Measurements from ENCODE around the gene STK32B.
"Not testable (repeated sequence)": the region's sequence is repeated elsewhere in the genome, so short reads cannot be mapped to it uniquely, and the experiment has no call there.

STK32B gene

GRCh38 chr4:5409237-5409636 is 358.0 kb downstream of the STK32B start:
- DNase-seq = no peak

GRCh38 chr4:5409972-5410618 is 358.8 kb downstream of the STK32B start:
- no peak for DNase-seq

GRCh38 chr4:5412296-5412695 is 361.0 kb downstream of the STK32B start:
- no peak for DNase-seq

GRCh38 chr4:5412751-5413150 is 361.5 kb downstream of the STK32B start:
- DNase-seq = no peak

GRCh38 chr4:5416637-5417036 is 365.4 kb downstream of the STK32B start:
- no peak for DNase-seq

GRCh38 chr4:5420266-5420665 is 369.0 kb downstream of the STK32B start:
- DNase-seq = no peak

GRCh38 chr4:5421416-5421815 is 370.1 kb downstream of the STK32B start:
- DNase-seq = no peak

- DNase-seq = no peak
These were observed 370.9 kb downstream of the STK32B start for GRCh38 chr4:5422195-5422594.

GRCh38 chr4:5423670-5424069 is 372.4 kb downstream of the STK32B start:
- no peak for DNase-seq

GRCh38 chr4:5424211-5424610 is 372.9 kb downstream of the STK32B start:
- no peak for DNase-seq

GRCh38 chr4:5424901-5425300 is 373.6 kb downstream of the STK32B start:
- DNase-seq = no peak

- DNase-seq = no peak
These were observed 378.5 kb downstream of the STK32B start for GRCh38 chr4:5429747-5430146.

GRCh38 chr4:5433196-5433595 is 381.9 kb downstream of the STK32B start:
- no peak for DNase-seq

- DNase-seq = no peak
These were observed 383.9 kb downstream of the STK32B start for GRCh38 chr4:5435201-5435600.

GRCh38 chr4:5435823-5436222 is 384.5 kb downstream of the STK32B start:
- no peak for DNase-seq

GRCh38 chr4:5443976-5444802 is 392.9 kb downstream of the STK32B start:
- not testable (repeated sequence) for DNase-seq

GRCh38 chr4:5444918-5445517 is 393.7 kb downstream of the STK32B start:
- DNase-seq = no peak

- DNase-seq = no peak
These were observed 395.4 kb downstream of the STK32B start for GRCh38 chr4:5446595-5447226.

- DNase-seq = no peak
These were observed 396.5 kb downstream of the STK32B start for GRCh38 chr4:5447755-5448154.

- no peak for DNase-seq
These were observed 396.9 kb downstream of the STK32B start for GRCh38 chr4:5448221-5448620.

GRCh38 chr4:5451243-5451642 is 400.0 kb downstream of the STK32B start:
- DNase-seq = no peak

GRCh38 chr4:5452156-5452555 is 400.9 kb downstream of the STK32B start:
- no peak for DNase-seq

- DNase-seq = no peak
These were observed 403.8 kb downstream of the STK32B start for GRCh38 chr4:5455003-5455585.

Data from stimulated activated naive CD4-positive, alpha-beta T cell treated with Interleukin-2 at 50 U/mL for 16 hours (primary cell).